Measurements from ENCODE around the gene ATXN1. TPM values are rescaled to one million over a fixed set of nuclear protein-coding genes. Genes with fewer than 3 reads are reported as not detected.

The ATXN1 gene
- total RNA-seq, 4 donors from 2014 or later: 26.4 to 46.4 (median 36.1) TPM

GRCh38 chr6:16371401-16371800 is 389.9 kb downstream of the ATXN1 start:
- TF ChIP-seq, protein P1, sequence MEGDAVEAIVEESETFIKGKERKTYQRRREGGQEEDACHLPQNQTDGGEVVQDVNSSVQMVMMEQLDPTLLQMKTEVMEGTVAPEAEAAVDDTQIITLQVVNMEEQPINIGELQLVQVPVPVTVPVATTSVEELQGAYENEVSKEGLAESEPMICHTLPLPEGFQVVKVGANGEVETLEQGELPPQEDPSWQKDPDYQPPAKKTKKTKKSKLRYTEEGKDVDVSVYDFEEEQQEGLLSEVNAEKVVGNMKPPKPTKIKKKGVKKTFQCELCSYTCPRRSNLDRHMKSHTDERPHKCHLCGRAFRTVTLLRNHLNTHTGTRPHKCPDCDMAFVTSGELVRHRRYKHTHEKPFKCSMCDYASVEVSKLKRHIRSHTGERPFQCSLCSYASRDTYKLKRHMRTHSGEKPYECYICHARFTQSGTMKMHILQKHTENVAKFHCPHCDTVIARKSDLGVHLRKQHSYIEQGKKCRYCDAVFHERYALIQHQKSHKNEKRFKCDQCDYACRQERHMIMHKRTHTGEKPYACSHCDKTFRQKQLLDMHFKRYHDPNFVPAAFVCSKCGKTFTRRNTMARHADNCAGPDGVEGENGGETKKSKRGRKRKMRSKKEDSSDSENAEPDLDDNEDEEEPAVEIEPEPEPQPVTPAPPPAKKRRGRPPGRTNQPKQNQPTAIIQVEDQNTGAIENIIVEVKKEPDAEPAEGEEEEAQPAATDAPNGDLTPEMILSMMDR (IDR thresholded peaks at IDR 0.05): no peak
- DNase-seq (ENCODE audit: low spot score) (no peak), ATAC-seq (ENCODE audit: low FRiP score) (no peak)

- TF ChIP-seq, protein P1 (IDR thresholded peaks at IDR 0.05): no peak
- no peak for ATAC-seq (ENCODE audit: low FRiP score)
- no peak for DNase-seq (ENCODE audit: low spot score)
These were observed 390.3 kb downstream of the ATXN1 start for GRCh38 chr6:16370943-16371342.

DNA sequence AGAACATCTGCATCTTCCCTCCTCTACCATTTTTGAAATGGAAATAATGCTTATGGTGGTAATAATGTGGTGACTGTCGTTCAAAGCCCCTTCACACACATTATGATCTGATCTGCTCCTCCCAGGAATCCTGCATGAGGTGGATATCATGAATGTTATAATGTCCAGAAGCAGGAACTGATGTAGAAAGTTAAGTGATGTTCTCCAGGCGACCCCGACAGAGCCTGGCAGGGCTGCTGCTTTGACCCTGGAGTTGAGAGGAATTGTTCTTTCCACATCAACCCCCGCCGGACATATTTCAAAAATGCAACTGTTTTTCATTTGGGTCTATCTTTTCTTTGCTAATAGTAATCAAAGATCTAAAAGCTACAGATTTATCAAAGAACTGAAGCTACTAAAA is 391.3 kb downstream of the ATXN1 start:
- no peak for ATAC-seq (ENCODE audit: low FRiP score)
- DNase-seq (ENCODE audit: low spot score): no peak
- TF ChIP-seq, protein P1 (IDR thresholded peaks at IDR 0.05): no peak

GRCh38 chr6:16369140-16369745 is 392.0 kb downstream of the ATXN1 start:
- no peak for ATAC-seq (ENCODE audit: low FRiP score)
- DNase-seq (ENCODE audit: low spot score): no peak
- TF ChIP-seq, protein P1 (IDR thresholded peaks at IDR 0.05): no peak

DNA sequence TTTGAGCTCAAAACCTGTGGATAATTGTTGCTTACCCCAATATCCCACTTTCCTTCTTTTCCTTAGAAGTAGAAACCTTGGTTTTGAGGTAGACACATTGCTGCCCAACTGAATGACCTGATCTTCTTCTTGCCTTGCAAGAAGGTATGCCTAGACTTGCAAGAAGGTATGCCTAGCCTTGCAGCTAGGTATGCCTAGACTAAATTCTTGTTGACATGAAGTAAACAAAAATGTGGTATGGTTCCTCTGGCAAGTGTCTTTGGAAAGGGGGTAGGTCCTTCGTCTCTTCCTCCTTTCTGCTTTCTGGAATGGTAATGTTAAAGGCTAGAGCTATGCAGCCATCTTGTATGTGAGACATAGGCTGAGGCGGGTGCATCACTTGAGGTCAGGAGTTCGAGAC is 393.7 kb downstream of the ATXN1 start:
- TF ChIP-seq, protein P1 (IDR thresholded peaks at IDR 0.05): no peak
- ATAC-seq (ENCODE audit: low FRiP score) (no peak), DNase-seq (ENCODE audit: low spot score) (no peak)

DNA sequence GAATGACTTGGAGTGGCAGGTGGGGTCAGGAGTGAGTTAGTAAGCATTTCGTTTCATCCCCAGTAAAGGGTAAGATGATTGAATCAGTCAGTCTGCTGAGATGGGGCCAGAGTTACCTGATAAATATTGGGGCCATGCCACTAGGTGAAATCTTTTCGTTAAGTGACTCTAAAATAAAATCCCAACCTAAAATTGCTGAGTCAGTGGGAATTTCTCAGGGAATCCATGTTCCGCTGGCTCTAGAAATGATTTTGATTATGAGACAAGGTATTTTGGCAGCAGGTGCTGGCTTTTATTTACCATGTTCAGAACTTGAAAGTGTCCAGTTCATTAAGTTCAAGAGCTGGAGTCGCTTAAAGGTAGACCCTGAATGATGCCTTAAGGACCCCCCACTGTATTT is 397.5 kb downstream of the ATXN1 start:
- no peak for ATAC-seq (ENCODE audit: low FRiP score)
- no peak for DNase-seq (ENCODE audit: low spot score)
- TF ChIP-seq, protein P1 (IDR thresholded peaks at IDR 0.05): no peak

DNA sequence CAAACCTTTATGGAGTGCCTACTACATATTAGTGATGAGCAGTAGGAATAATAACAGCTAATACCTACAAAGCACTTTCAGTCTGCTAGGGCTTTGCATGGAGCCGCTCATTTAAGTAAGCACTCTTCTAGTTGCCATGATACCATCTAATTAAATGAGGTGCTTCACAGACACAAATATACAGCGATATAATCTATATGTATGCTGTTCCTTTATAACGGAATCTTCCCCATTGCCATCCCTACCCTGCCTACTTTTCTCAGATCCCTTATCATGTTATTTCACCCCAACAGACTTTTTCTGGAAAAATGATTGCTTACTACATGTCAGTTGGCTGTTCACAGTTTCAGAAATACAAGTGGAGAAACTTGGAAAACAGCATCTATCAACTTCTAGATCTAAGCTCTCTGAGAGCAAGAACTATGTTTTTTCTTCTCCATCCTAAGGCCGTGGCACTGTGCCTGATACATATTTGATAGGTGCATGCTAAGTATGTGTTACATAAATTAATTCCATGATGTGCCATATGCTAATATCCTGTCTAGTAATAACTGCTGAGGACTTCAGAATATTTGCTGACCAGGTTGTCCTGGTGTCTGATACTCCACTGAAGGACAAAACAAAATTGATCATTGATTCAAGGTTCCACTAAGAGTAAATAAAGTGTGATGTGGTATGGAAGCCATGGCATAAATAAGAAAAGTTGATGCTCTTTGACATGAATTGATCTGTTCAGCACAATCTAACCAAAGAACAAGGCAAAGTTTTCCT is 398.3 kb downstream of the ATXN1 start:
- ATAC-seq (ENCODE audit: low FRiP score) (no peak), DNase-seq (ENCODE audit: low spot score) (no peak)
- TF ChIP-seq, protein P1 (IDR thresholded peaks at IDR 0.05): no peak
